Measurements from ENCODE around the gene TRIM60.
"Not testable (repeated sequence)": the region's sequence is repeated elsewhere in the genome, so short reads cannot be mapped to it uniquely, and the experiment has no call there.

TRIM60 gene

GRCh38 chr4:165031436-165032211, at the start of gene TRIM60:
Gene TRIM60 (plus strand): TSS chr4:165031999. CDS start chr4:165040073, 8,074 bp downstream.
- DNase-seq: no peak

GRCh38 chr4:164989471-164989870, 42.3 kb upstream of the TRIM60 start:
- no peak for DNase-seq

- DNase-seq: not testable (repeated sequence)
Measured at GRCh38 chr4:164990786-164991185, 41.0 kb upstream of the TRIM60 start.

- DNase-seq: not testable (repeated sequence)
Measured at GRCh38 chr4:164996123-164996522, 35.7 kb upstream of the TRIM60 start.

GRCh38 chr4:164997324-164997723, 34.5 kb upstream of the TRIM60 start:
- no peak for DNase-seq

GRCh38 chr4:164997941-164998340, 33.9 kb upstream of the TRIM60 start:
- DNase-seq: no peak

- not testable (repeated sequence) for DNase-seq
Measured at GRCh38 chr4:164998526-164999080, 33.2 kb upstream of the TRIM60 start.

GRCh38 chr4:165001957-165002356, 29.8 kb upstream of the TRIM60 start:
- not testable (repeated sequence) for DNase-seq

GRCh38 chr4:165005352-165005925, 26.4 kb upstream of the TRIM60 start:
- no peak for DNase-seq

- DNase-seq: no peak
Measured at GRCh38 chr4:165006456-165006855, 25.3 kb upstream of the TRIM60 start.

- no peak for DNase-seq
Measured at GRCh38 chr4:165006886-165007285, 24.9 kb upstream of the TRIM60 start.

- DNase-seq: no peak
Measured at GRCh38 chr4:165009493-165010227, 22.1 kb upstream of the TRIM60 start.

- no peak for DNase-seq
Measured at GRCh38 chr4:165010487-165010886, 21.3 kb upstream of the TRIM60 start.

- DNase-seq: no peak
Measured at GRCh38 chr4:165010991-165011390, 20.8 kb upstream of the TRIM60 start.

- no peak for DNase-seq
Measured at GRCh38 chr4:165011403-165011802, 20.4 kb upstream of the TRIM60 start.

GRCh38 chr4:165013691-165014090, 18.1 kb upstream of the TRIM60 start:
- no peak for DNase-seq

GRCh38 chr4:165016971-165017370, 14.8 kb upstream of the TRIM60 start:
- no peak for DNase-seq

- not testable (repeated sequence) for DNase-seq
Measured at GRCh38 chr4:165019995-165020394, 11.8 kb upstream of the TRIM60 start.

GRCh38 chr4:165025782-165026181, 6.0 kb upstream of the TRIM60 start:
- DNase-seq: not testable (repeated sequence)

- DNase-seq: no peak
Measured at GRCh38 chr4:165027762-165028402, 3.9 kb upstream of the TRIM60 start.

GRCh38 chr4:165048170-165048569, 16.4 kb downstream of the TRIM60 start:
- no peak for DNase-seq

GRCh38 chr4:165052627-165053026, 20.8 kb downstream of the TRIM60 start:
- DNase-seq: no peak

- no peak for DNase-seq
Measured at GRCh38 chr4:165053645-165054044, 21.8 kb downstream of the TRIM60 start, which contains the start of gene TRIM75. Gene TRIM75 (plus strand): TSS chr4:165053866. CDS start chr4:165059148, 5,282 bp downstream.

Data from stimulated activated CD4-positive, alpha-beta T cell treated with anti-CD3 and anti-CD28 coated beads, Interleukin-4, amount 100 ng/mL, for 4 hours (primary cell).